GM12878 (cell line): ENCODE measurements around the gene SIGLECL1.
"Not testable (repeated sequence)": the region's sequence is repeated elsewhere in the genome, so short reads cannot be mapped to it uniquely, and the experiment has no call there.

ENCODE experiments used
- CBFB ChIP-seq: IDR thresholded peaks from 2 replicates; pipeline ENCODE4 v1.6.1; 2016; ENCODE audit warnings: antibody characterized with exemption, low read depth
- CTCF ChIP-seq, 3 experiments: IDR thresholded peaks in 2 of 3; conservative IDR thresholded peaks in 1 of 3; 2 replicates each; pipeline ENCODE4 v1.5.1; 2011; ENCODE audit warnings: low read depth in 3 of 3, low read length in 3 of 3, mild to moderate bottlenecking in 3 of 3, control low read depth in 2 of 3, moderate library complexity in 2 of 3, inconsistent platforms in 1 of 3, mixed read lengths in 1 of 3; ENCODE audit not compliant: control insufficient read depth in 2 of 3, insufficient read depth in 1 of 3; ENCODE audit errors: extremely low read depth in 1 of 3
- JUNB ChIP-seq: IDR thresholded peaks from 2 replicates; pipeline ENCODE4 v1.6.1; 2016; ENCODE audit warnings: antibody characterized with exemption, mild to moderate bottlenecking
- MYC ChIP-seq: IDR thresholded peaks from 2 replicates; pipeline ENCODE4 v1.6.1; 2011; ENCODE audit warnings: mild to moderate bottlenecking, low read length, moderate library complexity, inconsistent platforms; ENCODE audit not compliant: insufficient read depth, insufficient replicate concordance, insufficient read length, severe bottlenecking
- RAD21 ChIP-seq: IDR thresholded peaks from 2 replicates; pipeline ENCODE4 v1.6.1; 2011; ENCODE audit warnings: mild to moderate bottlenecking, low read depth, low read length, moderate library complexity; ENCODE audit not compliant: insufficient read depth
- SMARCA5 ChIP-seq: fragments of 450-650 bp; IDR thresholded peaks from 2 replicates; pipeline ENCODE4 v1.6.1; 2017; ENCODE audit warnings: mild to moderate bottlenecking

GRCh38 chr19:51224898-51225393 is 25.9 kb upstream of the SIGLECL1 start, which contains the start of gene CD33:
- TF ChIP-seq CTCF (IDR thresholded peaks at IDR 0.05 in 2 of 3, conservative IDR thresholded peaks at IDR 0.05 in 1 of 3; ENCODE audit: control insufficient read depth in 2 of 3, extremely low read depth in 1 of 3, insufficient read depth in 1 of 3, low read depth in 3 of 3, low read length in 3 of 3); CBFB; SMARCA5; RAD21; JUNB; MYC: not testable (repeated sequence)
